Suprapubic skin (tissue), 2 donors: ENCODE results near the gene NFIB.

Source experiments
- EP300 ChIP-seq: sonication (generic); formaldehyde crosslinking; IDR thresholded peaks from one replicate; pipeline ENCODE4 v1.6.1; 2017; ENCODE audit warnings: antibody characterized with exemption
- POLR2A ChIP-seq, 2 donors: fragments of 450-650 bp; IDR thresholded peaks; one replicate each; pipeline ENCODE4 v1.6.1; 2017; ENCODE audit warnings: antibody characterized with exemption in 2 of 2, mild to moderate bottlenecking in 2 of 2, moderate library complexity in 2 of 2

DNA sequence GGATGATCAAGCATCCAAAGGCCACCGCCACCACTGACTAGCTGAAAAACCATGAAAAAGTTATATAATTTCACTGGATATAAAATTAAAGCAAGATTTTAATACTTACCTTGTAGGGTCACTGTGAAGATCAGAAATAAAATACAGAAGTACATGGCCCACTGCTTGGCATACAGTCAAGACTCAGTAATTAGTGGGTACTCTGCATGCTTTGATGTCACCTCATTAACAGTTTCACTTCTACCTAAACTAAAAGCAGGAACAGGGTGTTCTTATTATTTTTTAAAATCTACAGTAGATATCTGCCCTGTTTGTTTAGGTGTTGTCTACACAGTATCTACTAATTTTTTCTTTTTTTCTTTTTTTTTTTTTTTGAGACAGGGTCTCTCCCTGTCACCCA lies 66.4 kb downstream of the NFIB start:
- TF ChIP-seq EP300 (no peak), POLR2A (IDR thresholded peaks at IDR 0.05) (no peak)
